NCI-H146 treated with DMSO at 0.1 percent for 48 hours (cell line): ENCODE data around the gene MTMR3.
"Not testable (repeated sequence)": the region's sequence is repeated elsewhere in the genome, so short reads cannot be mapped to it uniquely, and the experiment has no call there.

ENCODE experiments used
- DNase-seq: peaks from one replicate; lab custom pipeline; 2025; ENCODE audit not compliant: unreplicated experiment; lab: John Stamatoyannopoulos, UW

The MTMR3 gene

DNA sequence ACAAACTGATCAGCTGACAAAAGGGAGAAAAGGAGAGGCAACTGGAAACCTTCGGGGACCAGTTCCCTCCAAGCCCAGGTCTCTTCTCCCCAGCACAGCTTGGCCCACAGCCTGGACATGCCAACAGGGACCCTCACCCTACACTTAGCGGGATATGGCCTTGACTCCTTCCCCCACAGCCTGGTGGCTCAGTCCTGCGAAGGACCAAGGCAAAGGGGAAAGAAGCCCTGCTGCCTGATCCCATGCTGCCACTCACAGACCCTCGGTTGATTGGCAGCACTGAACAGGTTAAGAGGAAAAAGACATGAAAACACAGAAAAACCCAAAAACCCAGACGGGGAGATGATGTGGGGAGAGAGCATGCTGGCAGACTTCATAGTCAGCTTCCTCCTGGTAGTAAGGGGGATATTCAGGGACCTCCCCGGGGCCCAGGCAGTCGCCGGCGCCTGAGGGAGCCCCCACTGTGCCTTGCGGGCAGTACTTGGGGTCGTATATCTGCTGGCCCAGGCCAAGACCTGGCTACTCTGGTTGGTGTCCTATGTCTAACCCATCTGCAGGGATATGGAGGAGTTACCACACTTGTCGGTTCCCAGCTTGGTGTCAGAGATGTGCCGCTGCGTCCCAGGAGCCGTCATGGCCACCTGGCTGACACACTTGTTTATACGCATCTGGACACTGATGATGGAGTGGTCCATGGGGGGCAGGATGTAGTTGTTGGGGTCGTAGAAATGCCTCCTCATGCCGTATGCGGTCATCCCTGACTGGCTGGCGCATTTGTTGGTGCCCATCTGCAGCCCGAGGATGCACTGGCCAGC is 163.1 kb downstream of the MTMR3 start:
- no peak for DNase-seq

GRCh38 chr22:30046716-30047363 is 163.9 kb downstream of the MTMR3 start:
- no peak for DNase-seq

GRCh38 chr22:30047364-30047738 is 164.4 kb downstream of the MTMR3 start:
- DNase-seq: no peak

DNA sequence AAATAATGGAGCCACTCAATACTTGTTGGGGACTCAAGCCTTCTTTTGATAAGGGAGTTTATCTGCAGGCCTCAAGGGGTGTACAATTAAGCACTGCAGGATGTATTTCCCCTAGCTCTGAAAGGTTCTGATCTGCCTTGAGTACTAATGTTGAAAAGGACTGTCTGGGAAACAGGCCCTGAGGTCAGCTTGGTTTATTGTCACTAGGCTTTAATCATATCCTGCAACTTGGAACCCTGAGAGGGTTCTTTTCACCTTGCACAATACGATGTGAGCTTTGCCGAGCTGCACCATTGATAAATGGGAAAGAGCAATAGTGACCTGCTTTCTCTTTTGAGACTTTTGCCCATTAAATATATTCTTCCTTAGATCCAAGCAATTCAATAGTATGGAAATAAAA is 165.7 kb downstream of the MTMR3 start:
- peak; percentile 11 for DNase-seq

DNA sequence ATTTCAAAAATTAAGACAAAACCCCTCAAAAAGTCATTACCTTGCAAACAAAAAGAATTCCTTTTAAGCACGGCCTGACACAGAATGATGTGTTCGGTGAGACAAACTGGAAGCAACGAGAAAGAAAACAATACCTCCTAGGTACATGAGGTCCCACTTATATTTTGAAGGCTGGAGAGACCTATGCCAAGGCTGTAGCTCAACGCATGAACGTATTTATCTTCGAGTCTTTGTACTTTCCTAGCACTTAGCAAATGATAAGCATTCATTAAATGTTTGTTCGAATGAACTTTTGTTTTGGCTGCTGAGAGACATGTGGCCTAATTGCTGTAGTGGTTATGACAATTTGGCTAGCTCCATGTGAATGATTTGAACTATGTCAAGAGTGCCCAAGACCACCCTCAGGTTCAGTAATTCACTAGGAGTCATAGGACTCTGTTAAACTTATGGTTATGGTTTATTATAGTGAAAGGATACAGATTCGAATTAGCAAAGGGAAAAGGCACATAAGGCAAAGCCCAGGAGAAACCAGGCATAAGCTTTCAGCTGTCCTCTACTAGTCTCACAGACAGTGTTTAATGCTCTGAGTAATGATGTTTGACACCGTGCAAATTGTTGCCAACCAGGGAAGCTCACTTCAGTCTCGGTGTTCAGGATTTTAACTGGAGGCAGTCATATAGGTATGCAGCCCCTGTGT is 171.2 kb downstream of the MTMR3 start:
- no peak for DNase-seq

- peak; percentile 34 for DNase-seq
These were observed 171.7 kb downstream of the MTMR3 start for GRCh38 chr22:30054764-30055069.

DNA sequence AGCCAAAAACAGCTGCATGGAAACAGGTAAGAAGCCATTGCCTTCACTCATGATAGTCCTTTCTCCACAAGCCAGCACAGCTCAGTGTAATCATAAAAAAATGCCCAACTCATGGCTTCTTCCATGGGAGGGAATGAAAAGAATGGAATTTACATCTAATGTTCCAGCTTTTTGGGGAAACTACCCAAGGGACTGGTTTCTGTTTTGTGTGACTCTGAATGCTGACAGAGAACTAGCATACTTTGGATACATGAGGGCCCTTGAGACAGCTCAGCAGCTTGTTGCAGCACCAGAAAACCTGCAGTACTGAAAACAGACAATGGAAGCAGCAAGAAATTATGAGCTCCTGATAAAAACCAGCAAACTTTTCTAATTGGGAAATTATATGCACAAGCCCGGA is 173.0 kb downstream of the MTMR3 start:
- no peak for DNase-seq

GRCh38 chr22:30057375-30057774 is 174.4 kb downstream of the MTMR3 start:
- DNase-seq: no peak

- not testable (repeated sequence) for DNase-seq
These were observed 176.5 kb downstream of the MTMR3 start for GRCh38 chr22:30059346-30060020.

DNA sequence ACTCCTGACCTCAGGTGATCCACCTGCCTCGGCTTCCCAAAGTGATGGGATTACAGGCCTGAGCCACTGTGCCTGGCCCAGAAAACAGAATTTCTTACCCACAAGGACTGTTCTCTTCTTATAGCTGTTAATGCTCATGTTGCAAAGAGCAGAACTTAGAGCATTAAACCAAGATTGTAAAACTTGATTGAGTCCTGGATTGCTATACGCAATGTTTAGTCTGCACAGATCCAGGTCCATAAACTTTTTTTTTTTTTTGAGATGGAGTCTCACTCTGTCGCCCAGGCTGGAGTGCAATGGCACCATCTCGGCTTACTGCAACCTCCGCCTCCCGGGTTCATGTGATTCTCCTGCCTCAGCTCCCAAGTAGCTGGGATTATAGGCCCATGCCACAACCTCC is 178.1 kb downstream of the MTMR3 start:
- not testable (repeated sequence) for DNase-seq

GRCh38 chr22:30062259-30062658 is 179.3 kb downstream of the MTMR3 start:
- no peak for DNase-seq

DNA sequence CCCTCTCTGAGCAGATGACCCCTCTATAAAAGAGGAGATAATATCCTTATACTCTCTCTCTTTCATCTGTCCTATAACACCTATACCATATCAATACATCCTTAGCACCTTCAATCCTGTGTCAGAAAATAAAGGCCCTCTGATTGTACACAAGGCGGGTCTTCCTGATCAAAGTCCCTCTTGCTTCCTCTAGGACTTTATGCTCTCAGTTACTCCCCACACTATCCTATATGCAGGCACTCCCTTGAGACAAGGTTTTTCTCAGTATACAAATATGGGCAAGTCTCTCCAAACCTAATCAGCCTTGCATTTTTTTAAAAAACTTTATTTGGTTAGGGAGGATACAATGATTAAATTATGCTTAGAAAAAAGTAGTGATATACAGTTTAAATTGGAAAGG is 180.0 kb downstream of the MTMR3 start:
- no peak for DNase-seq

DNA sequence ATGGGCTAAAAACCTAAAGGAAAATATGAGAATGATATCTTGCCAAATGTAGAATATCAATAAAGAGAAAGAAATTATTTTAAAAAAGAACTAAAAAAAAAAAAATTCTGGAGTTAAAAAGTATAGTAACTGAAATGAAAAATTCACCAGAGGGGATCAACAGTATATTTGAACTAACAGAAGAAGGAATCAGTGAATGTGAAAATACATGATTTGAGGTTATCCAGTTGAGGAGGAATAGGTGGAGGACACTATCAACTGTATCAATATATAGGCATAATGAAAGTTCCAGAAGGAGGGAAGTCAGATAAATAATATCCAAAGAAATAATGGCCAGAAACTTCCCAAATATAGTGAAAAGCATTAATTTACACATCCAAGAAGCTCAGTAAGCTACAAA is 181.2 kb downstream of the MTMR3 start:
- no peak for DNase-seq

- DNase-seq: no peak
These were observed 190.8 kb downstream of the MTMR3 start for GRCh38 chr22:30073743-30074142.

DNA sequence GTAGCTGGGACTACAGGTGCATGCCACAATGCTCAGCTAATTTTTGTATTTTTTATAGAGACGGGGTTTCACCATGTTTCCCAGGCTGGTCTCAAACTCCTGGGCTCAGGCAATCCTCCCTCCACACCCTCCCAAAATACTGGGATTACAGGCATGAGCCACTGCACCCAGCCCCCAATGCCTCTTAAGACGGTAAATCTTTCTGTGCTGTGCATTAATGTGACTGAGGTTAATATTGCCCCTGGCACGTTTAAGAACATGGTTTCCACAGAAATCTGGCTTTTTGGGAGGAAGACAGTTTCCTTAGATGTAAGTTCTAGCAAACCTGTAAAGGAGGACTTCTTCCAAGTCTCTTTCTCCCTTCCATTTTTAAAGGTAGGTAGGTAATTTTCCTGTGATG is 191.2 kb downstream of the MTMR3 start:
- no peak for DNase-seq

GRCh38 chr22:30074994-30075393 is 192.0 kb downstream of the MTMR3 start:
- DNase-seq: no peak

- DNase-seq: no peak
These were observed 194.4 kb downstream of the MTMR3 start for GRCh38 chr22:30077279-30077880.

DNA sequence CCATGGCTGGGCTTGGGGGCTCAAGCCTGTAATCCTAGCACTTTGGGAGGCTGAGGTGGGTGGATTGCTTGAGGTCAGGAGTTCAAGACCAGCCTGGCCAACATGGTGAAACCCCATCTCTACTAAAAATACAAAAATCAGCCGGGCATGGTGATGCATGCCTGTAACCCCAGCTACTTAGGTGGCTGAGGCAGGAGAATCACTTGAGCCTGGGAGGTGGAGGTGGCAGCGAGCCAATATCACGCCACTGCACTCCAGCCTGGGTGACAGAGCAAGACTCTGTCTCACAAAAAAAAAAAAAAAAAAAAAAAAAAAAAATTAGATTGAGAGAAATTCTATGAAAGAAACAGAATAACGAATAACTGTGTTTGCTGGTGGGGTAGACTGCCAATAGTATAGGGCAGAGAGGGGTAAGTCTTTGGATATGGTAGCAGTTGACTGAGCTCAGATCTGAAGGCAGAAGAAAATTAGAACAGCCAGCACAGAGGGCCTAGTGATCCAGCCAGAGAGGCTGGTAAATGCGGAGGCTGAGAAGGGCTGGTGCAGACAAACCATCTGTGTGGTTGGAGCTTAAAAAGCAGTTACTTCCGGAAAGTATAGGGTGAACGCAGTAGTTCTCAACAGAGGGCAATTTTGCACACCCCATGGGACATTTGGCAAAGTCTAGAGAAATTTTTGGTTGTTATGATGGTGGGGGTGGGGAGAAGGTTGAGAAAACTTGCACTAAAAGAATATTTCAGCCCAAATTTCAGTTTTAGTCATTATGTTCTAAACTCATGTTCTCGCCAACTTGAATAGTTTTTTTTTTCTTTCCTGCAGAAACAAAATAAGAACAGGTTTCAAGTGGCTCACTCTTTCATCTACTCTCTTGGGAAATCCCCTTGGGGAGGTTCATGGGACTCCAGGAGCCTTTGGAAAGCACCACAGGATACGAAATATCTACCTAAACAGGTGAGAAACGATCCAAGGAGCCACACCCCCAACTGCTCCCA is 195.6 kb downstream of the MTMR3 start:
- no peak for DNase-seq

DNA sequence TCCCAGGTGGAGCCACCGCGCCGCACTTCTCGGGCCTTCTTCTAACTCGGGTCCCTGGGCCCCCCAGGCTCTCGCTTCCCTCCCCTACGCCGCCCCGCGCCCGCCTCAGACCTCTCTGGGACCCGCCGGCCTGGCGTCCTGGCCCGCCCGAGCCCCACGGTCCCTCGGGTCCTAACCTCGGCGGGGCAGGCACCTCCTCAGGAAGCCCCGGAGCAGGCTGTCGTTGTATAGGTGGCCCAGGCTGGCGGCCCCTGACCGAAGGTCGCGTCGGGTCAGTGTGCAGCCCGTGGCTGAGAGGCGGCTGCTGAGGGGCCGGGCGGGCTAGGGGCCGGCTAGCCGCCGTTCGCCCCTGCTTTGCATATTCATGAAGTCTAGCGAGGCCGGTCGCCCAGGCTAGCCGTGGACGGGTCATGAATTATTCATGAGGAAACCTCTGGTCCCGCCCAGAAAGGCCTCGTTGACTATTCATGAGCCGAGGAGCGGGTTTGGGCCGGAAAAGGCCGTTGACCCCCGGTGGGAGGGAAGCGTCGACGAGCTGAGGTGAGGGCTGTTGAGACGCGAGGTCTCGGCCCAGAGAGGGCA is 197.1 kb downstream of the MTMR3 start, which contains the start of gene HORMAD2:
HORMAD2 (plus strand) TSS at position 513 of the 582 bp plus-strand sequence. CDS start 13,489 bp downstream, outside the sequence.
- no peak for DNase-seq
